AG09319 (cell line): ENCODE data around the gene AMIGO1.
"Not testable (repeated sequence)": the region's sequence is repeated elsewhere in the genome, so short reads cannot be mapped to it uniquely, and the experiment has no call there.

Experiments used
- DNase-seq: peaks from one replicate; pipeline ENCODE4 v3.0.0-alpha.2; 2010; ENCODE audit warnings: low read depth; ENCODE audit errors: extremely low read depth
- CTCF ChIP-seq: IDR thresholded peaks from 2 replicates; pipeline ENCODE4 v1.5.1; 2011; ENCODE audit warnings: low read depth, mild to moderate bottlenecking, inconsistent platforms, low read length, moderate library complexity

AMIGO1 gene

GRCh38 chr1:109475261-109475660, 34.3 kb downstream of the AMIGO1 start:
- DNase-seq, result no peak
- TF ChIP-seq CTCF, result no peak

DNA sequence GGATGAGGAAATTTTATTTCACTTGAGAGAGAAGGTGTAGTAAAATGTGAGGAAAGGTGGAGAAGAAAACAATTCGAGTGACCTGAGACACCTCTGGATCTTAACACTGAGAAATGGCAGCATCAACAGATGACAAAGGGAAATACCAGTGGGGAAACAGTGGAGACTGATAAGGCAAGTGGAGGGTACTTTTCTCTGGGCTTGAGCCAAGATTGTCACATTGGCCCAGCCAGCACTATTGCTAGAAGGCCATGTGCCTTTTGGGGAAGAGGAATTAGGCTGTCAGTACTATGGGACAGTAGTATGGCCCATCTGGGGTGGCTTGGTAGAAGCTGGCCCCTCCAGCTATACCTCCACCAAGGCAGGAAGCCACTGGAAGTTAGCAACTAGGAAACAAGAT, 34.8 kb downstream of the AMIGO1 start:
- DNase-seq, result no peak
- TF ChIP-seq CTCF, result no peak

DNA sequence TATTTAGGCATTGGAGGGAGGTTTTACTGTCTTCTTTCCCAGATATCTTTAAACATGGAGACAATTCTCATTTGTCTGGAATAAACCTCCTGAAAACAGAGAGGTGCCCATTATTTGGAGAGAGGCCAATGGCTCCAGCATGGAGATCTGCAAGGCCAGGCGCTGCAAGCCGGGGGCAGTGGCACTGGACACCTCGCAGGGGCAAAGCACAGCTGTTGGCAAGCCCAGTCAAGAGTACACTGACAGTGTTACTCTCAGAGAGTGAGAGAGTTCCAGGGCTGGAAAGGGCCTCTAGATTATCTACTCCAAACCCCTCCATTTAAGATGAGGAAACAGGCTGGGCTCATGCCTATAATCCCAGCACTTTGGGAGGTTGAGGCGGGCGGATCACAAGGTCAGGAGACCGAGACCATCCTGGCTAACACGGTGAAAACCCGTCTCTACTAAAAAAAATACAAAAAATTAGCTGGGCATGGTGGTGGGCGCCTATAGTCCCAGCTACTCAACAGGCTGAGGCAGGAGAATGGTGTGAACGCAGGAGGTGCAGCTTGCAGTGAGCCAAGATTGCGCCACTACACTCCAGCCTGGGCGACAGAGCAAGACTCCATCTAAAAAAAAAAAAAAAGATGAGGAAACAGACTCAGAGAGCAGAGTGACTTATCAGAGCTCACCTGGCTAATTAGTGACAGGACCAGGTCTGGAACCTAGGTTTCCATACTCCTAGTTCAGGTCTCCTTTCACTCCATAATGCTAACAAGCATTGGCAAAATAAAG, 36.1 kb downstream of the AMIGO1 start:
- not testable (repeated sequence) for DNase-seq

- no peak for TF ChIP-seq CTCF
These were observed 36.7 kb downstream of the AMIGO1 start for GRCh38 chr1:109472779-109473178.

DNA sequence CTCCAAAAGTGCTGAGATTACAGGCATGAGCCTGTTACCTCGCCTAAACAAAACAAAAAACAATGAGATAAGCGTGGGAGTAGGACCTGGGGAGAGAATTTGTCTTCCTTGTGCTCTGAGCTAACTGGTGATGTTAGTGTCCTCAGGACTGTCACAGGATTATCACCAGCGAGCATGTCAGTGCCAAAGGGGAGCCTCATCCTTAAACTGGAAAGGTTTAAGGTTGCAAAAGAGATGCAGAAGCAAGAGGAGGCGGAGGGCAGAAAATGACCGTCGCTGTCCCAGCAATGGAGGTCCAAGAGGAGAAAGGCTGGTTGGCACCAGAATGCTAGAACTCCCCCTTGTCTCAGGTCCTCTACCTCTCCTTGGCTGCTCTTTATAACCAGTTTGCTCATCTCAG, 39.3 kb downstream of the AMIGO1 start:
- DNase-seq, result no peak
- TF ChIP-seq CTCF, result no peak

More at GRCh38 chr1:109472779-109473178, 36.7 kb downstream of the AMIGO1 start:
- no peak for DNase-seq

DNA sequence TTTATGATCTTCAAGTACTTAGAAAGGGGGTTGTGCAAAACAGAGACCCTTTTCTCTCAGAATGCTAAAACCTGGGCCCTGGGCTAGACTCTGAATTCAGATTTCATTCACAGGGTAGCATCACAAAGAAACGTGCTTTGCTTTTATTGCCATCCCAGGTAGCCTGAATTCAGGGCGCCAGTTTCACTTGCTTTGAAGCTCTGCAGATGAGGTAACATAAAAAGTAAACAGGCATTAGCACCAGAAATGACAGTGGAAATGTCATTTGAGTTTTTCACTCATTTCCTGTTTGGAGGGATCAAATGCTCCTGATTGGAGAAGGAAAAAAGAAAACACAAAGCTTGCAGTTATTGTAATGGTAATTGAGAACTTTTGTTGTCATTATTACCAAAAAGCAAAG, 40.6 kb downstream of the AMIGO1 start:
- TF ChIP-seq CTCF, result no peak
- no peak for DNase-seq

DNA sequence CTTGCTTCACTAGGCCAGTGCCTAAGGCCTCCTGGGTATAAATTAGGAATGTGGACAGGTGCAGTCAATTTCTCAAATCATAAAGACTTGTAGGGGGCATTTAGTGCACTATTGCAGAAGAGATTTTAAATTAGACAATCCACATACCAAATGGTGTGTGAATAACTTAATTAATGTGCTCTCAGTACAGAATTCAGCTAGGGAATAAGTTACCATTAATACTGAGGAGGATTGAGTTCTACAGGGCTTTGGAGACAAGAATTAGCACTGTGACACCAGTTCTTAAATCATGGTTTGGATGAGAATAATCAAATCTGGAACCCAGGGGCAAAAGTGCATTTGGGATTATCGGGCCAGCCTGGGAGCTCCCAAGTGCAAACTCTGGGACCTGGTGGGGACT, 41.5 kb downstream of the AMIGO1 start:
- DNase-seq, result no peak
- TF ChIP-seq CTCF, result no peak

DNA sequence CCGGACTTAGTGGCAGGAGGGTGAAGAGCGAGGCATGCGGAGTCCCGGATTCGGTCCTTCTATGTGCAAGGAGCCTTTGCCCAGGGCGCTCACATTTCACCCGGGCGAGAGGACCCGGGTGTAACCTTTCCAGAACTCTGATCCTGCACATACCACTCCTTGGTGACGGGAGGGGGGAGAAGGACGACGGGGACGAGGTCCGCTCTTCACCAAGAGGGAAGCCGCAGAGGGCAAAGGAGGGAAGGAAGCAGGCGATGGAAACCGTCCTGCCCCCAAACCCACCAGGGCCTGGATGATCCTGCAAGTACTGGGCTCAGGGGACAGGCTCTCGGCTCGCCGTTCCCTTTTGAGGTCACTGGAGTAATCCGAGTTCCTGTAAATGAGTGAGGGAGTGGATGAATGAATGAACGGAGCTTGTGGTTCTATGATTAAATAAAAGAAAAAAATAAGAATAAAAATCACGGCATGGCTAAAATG, 42.2 kb downstream of the AMIGO1 start:
- TF ChIP-seq CTCF, result no peak
- no peak for DNase-seq
